Keratinocyte (primary cell): ENCODE results near the gene FNDC7.

Experiments used
- CTCF ChIP-seq, 3 experiments: IDR thresholded peaks in 1 of 3; conservative IDR thresholded peaks in 1 of 3; optimal IDR thresholded peaks in 1 of 3; 2 replicates in 2 of 3; 3 replicates in 1 of 3; pipeline versions ENCODE3 to v1.5.1; 2011; ENCODE audit warnings: low read length in 3 of 3, mild to moderate bottlenecking in 3 of 3, moderate library complexity in 2 of 3, control low read depth in 1 of 3, inconsistent platforms in 1 of 3; ENCODE audit not compliant: insufficient read depth in 2 of 3; ENCODE audit errors: extremely low read depth in 1 of 3
- EZH2 ChIP-seq: IDR thresholded peaks from one replicate; pipeline ENCODE4 v1.6.1; 2012; ENCODE audit warnings: inconsistent platforms, mild to moderate bottlenecking, low read length, moderate library complexity

DNA sequence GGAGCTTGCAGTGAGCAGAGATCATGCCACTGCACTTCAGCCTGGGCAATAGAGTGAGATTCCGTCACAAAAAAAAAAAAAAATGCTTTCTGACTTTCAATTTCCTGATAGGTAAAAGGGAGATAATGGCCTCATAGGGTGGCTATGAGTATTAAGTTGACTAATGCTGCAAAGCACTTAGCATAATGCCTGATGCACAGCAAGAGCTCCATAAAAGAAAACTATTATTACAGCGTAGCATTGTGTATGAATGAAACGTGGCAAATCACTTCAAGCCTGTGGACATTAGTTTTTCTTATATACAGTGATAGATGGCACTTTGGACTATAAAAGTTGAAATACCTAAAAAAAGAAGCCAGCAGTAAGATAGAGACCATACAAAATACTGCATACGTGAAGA lies 16.8 kb downstream of the FNDC7 start:
- TF ChIP-seq CTCF (optimal IDR thresholded peaks at IDR 0.05 in 1 of 3, IDR thresholded peaks at IDR 0.05 in 1 of 3, conservative IDR thresholded peaks at IDR 0.05 in 1 of 3; ENCODE audit: extremely low read depth in 1 of 3, insufficient read depth in 2 of 3, low read length in 3 of 3) (no peak), EZH2 (no peak)
